Epithelial cell of proximal tubule (primary cell): ENCODE measurements around the gene KCNMB2. TPM values are rescaled to one million over a fixed set of nuclear protein-coding genes. Genes with fewer than 3 reads are reported as not detected.

ENCODE experiments used
- DNase-seq: peaks from one replicate; pipeline ENCODE4 v3.0.0-alpha.2; 2011; ENCODE audit warnings: low read depth
- H3K4me3 ChIP-seq: 2 replicates; pipeline ENCODE4 v1.5.1; 2011; ENCODE audit warnings: low read depth, mild to moderate bottlenecking, low read length
- CTCF ChIP-seq: conservative IDR thresholded peaks from 2 replicates; pipeline ENCODE4 v1.5.1; 2012; ENCODE audit warnings: low read depth, mild to moderate bottlenecking, low read length
- total RNA-seq: library from RNA; depleted of rRNA; stranded (reverse); fragments of >200 nt; gene quantifications from 2 replicates; pipeline ENCODE4 v1.2.3, GENCODE V29; 2015

KCNMB2 gene
- total RNA-seq, 1 donor from 2014 or later: not detected

GRCh38 chr3:178520451-178520850 lies 15.8 kb upstream of the KCNMB2 start:
- no peak for DNase-seq
- no peak for TF ChIP-seq CTCF
- no peak overlapping the region for H3K4me3 ChIP-seq

- TF ChIP-seq CTCF: no peak
- H3K4me3 ChIP-seq: no peak overlapping the region
- peak; percentile 12 for DNase-seq
Measured at GRCh38 chr3:178522200-178523052, 13.8 kb upstream of the KCNMB2 start.

- no peak for TF ChIP-seq CTCF
- H3K4me3 ChIP-seq: no peak overlapping the region
- DNase-seq: no peak
Measured at GRCh38 chr3:178525251-178525650, 11.0 kb upstream of the KCNMB2 start.

- no peak overlapping the region for H3K4me3 ChIP-seq
- TF ChIP-seq CTCF: no peak
- no peak for DNase-seq
Measured at GRCh38 chr3:178526291-178526690, 9.9 kb upstream of the KCNMB2 start.

- DNase-seq: no peak
- TF ChIP-seq CTCF: no peak
Measured at GRCh38 chr3:178527981-178528380, 8.3 kb upstream of the KCNMB2 start.

GRCh38 chr3:178529606-178530225 lies 6.5 kb upstream of the KCNMB2 start:
- TF ChIP-seq CTCF: no peak
- H3K4me3 ChIP-seq: no peak overlapping the region
- no peak for DNase-seq

More at GRCh38 chr3:178527981-178528380, 8.3 kb upstream of the KCNMB2 start:
- H3K4me3 ChIP-seq: no peak overlapping the region
